VCaP (cell line): Measurements from ENCODE around the gene SPATA46.

Experiments used
- H3K27ac ChIP-seq: fragments of 450-650 bp; 2 replicates; pipeline ENCODE4 v1.5.1; 2017
- TF ChIP-seq, protein P1 (sequence below): fragments of 450-650 bp; conservative IDR thresholded peaks from 2 replicates; pipeline ENCODE4 v1.5.1; 2017; ENCODE audit warnings: mild to moderate bottlenecking, moderate library complexity

Gene SPATA46

GRCh38 chr1:162371611-162372010 is 5.0 kb downstream of the SPATA46 start:
- TF ChIP-seq, protein P1, sequence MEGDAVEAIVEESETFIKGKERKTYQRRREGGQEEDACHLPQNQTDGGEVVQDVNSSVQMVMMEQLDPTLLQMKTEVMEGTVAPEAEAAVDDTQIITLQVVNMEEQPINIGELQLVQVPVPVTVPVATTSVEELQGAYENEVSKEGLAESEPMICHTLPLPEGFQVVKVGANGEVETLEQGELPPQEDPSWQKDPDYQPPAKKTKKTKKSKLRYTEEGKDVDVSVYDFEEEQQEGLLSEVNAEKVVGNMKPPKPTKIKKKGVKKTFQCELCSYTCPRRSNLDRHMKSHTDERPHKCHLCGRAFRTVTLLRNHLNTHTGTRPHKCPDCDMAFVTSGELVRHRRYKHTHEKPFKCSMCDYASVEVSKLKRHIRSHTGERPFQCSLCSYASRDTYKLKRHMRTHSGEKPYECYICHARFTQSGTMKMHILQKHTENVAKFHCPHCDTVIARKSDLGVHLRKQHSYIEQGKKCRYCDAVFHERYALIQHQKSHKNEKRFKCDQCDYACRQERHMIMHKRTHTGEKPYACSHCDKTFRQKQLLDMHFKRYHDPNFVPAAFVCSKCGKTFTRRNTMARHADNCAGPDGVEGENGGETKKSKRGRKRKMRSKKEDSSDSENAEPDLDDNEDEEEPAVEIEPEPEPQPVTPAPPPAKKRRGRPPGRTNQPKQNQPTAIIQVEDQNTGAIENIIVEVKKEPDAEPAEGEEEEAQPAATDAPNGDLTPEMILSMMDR: no peak
- H3K27ac ChIP-seq: no peak overlapping the region

GRCh38 chr1:162370721-162371120 is 5.9 kb downstream of the SPATA46 start:
- no peak overlapping the region for H3K27ac ChIP-seq
- TF ChIP-seq, protein P1: no peak

GRCh38 chr1:162370161-162370560 is 6.5 kb downstream of the SPATA46 start:
- no peak overlapping the region for H3K27ac ChIP-seq
- TF ChIP-seq, protein P1: no peak

DNA sequence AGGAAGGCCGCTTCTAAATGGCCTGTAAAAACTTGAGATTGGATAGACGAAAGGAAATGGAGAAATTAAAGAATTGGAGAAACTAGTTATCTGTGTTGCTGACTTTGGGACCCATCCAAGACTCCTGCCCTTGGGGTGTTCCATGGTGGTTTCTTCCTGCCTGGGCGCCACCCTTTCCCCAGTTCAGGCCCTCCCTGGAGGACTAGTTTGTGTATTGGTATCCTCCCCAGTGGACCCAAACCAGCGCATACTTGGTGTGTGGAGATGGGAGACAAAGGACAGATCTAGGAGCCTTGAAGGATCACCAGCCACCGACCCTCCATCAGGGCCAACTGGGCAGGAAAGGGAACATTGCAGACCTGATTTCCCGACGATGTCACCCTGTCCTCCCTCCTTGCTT is 7.1 kb downstream of the SPATA46 start:
- no peak overlapping the region for H3K27ac ChIP-seq
- TF ChIP-seq, protein P1: no peak

- TF ChIP-seq, protein P1: no peak
- H3K27ac ChIP-seq: no peak overlapping the region
Measured at GRCh38 chr1:162368451-162368850, 8.2 kb downstream of the SPATA46 start.

DNA sequence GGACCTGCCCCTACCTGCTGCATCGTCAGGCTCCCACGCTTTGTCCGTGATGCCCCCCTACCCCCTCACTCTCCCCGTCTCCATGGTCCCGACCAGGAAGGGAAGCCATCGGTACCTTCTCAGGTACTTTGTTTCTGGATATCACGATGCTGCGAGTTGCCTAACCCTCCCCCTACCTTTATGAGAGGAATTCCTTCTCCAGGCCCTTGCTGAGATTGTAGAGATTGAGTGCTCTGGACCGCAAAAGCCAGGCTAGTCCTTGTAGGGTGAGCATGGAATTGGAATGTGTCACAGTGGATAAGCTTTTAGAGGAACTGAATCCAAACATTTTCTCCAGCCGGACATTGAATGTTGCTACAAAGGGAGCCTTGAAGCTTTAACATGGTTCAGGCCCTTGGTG is 8.9 kb downstream of the SPATA46 start:
- TF ChIP-seq, protein P1: no peak
- H3K27ac ChIP-seq: no peak overlapping the region

DNA sequence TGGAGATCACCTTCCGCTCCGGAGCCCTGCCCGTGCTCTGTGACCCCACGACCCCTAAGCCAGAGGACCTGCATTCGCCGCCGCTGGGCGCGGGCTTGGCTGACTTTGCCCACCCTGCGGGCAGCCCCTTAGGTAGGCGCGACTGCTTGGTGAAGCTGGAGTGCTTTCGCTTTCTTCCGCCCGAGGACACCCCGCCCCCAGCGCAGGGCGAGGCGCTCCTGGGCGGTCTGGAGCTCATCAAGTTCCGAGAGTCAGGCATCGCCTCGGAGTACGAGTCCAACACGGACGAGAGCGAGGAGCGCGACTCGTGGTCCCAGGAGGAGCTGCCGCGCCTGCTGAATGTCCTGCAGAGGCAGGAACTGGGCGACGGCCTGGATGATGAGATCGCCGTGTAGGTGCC is 9.6 kb downstream of the SPATA46 start:
- TF ChIP-seq, protein P1: no peak
- H3K27ac ChIP-seq: no peak overlapping the region

- TF ChIP-seq, protein P1: no peak
- no peak overlapping the region for H3K27ac ChIP-seq
Measured at GRCh38 chr1:162366671-162367070, 10.0 kb downstream of the SPATA46 start.
